Brain microvascular endothelial cell (primary cell): ENCODE results near the gene LRRC26.

ENCODE experiments used
- DNase-seq: peaks from one replicate; pipeline ENCODE4 v3.0.0-alpha.2; 2020
- H3K27ac ChIP-seq: fragments of 250-450 bp; sonication (Bioruptor Pico); 2 replicates; pipeline ENCODE4 v1.5.1; 2020; ENCODE audit warnings: mild to moderate bottlenecking, moderate library complexity
- H3K27me3 ChIP-seq: fragments of 250-450 bp; sonication (Bioruptor Pico); replicated peaks from 2 replicates; pipeline ENCODE4 v1.5.1; 2020; ENCODE audit warnings: mild to moderate bottlenecking
- H3K36me3 ChIP-seq: fragments of 250-450 bp; sonication (Bioruptor Pico); replicated peaks from 2 replicates; pipeline ENCODE4 v1.5.1; 2020; ENCODE audit warnings: mild to moderate bottlenecking
- H3K4me3 ChIP-seq: 2 replicates; pipeline ENCODE4 v1.5.1; 2011; ENCODE audit warnings: low read depth, mild to moderate bottlenecking, control low read depth, low read length, moderate library complexity
- in situ Hi-C: cut with HindIII; loops from 2 replicates; pipeline ENCODE4 v1.10.0; 2017; ENCODE audit warnings: low sequenced_read_pairs, low pct_ligation_motif_present
- TF ChIP-seq, protein P1 (sequence below): IDR thresholded peaks from 2 replicates; pipeline ENCODE4 v1.5.1; 2011; ENCODE audit warnings: low read depth, mild to moderate bottlenecking, moderate library complexity, low read length, control low read depth, inconsistent platforms; ENCODE audit errors: missing control alignments

The LRRC26 gene

DNA sequence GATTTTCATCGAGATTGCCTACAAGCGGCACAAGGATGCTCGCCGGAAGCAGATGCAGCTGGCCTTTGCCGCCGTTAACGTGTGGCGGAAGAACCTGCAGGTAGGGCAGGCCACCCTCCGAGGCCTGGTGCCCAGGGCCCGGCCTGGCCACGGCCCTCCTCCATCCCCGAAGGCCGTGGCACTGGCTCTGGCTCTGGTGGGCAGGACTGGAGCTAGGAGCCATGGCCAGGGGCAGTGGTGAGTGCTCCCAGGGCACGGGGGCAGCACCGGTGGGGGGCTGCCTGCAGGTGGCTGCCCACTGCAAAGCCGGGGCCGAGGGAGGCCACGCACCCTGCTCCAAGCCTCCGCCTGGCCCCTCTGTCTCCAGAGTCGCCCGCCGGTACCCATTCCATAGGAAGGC lies 6.0 kb downstream of the LRRC26 start:
- no peak overlapping the region for H3K27ac ChIP-seq
- no peaks in the 10 kb centered on the region for H3K36me3 ChIP-seq
- TF ChIP-seq, protein P1, sequence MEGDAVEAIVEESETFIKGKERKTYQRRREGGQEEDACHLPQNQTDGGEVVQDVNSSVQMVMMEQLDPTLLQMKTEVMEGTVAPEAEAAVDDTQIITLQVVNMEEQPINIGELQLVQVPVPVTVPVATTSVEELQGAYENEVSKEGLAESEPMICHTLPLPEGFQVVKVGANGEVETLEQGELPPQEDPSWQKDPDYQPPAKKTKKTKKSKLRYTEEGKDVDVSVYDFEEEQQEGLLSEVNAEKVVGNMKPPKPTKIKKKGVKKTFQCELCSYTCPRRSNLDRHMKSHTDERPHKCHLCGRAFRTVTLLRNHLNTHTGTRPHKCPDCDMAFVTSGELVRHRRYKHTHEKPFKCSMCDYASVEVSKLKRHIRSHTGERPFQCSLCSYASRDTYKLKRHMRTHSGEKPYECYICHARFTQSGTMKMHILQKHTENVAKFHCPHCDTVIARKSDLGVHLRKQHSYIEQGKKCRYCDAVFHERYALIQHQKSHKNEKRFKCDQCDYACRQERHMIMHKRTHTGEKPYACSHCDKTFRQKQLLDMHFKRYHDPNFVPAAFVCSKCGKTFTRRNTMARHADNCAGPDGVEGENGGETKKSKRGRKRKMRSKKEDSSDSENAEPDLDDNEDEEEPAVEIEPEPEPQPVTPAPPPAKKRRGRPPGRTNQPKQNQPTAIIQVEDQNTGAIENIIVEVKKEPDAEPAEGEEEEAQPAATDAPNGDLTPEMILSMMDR = no peak
- in situ Hi-C loops = no loop called here
- DNase-seq = no peak
- H3K4me3 ChIP-seq = no peak overlapping the region
- H3K27me3 ChIP-seq = peaks cover 79% of the 10 kb centered on the region

- peak overlapping the region; percentile 12 for H3K4me3 ChIP-seq
- DNase-seq = no peak
- H3K27ac ChIP-seq = no peak overlapping the region
- TF ChIP-seq, protein P1 = no peak
- H3K36me3 ChIP-seq = no peaks in the 10 kb centered on the region
- H3K27me3 ChIP-seq = peaks cover 79% of the 10 kb centered on the region
- in situ Hi-C loops = no loop called here
Observed at GRCh38 chr9:137163365-137163715, 6.5 kb downstream of the LRRC26 start.

DNA sequence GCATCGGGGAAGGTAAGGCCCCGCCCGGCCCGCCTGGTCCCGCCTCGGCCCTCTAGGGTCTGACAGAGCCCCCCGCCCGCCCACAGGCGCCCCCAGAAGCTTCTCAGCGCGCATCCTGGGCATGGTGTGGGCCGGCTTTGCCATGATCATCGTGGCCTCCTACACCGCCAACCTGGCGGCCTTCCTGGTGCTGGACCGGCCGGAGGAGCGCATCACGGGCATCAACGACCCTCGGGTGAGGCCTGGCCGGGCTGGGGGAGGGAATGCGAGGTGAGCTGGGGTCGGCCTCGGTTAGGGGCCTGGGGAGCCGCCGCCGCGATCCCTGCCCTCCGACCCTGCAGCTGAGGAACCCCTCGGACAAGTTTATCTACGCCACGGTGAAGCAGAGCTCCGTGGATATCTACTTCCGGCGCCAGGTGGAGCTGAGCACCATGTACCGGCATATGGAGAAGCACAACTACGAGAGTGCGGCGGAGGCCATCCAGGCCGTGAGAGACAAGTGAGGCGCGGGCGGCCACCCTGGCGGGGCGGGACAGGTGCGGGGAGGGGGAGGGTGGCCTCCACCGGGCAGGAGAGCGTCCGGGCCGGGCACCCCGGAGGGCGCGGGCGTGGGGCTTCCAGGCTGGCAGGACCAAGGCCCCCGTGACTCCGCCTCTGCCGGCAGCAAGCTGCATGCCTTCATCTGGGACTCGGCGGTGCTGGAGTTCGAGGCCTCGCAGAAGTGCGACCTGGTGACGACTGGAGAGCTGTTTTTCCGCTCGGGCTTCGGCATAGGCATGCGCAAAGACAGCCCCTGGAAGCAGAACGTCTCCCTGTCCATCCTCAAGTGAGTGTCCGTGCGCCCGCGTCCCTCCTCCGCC lies 7.1 kb downstream of the LRRC26 start:
- H3K4me3 ChIP-seq = peak overlapping the region; percentile 12
- H3K27me3 ChIP-seq = peaks cover 73% of the 10 kb centered on the region
- TF ChIP-seq, protein P1 = no peak
- peak; percentile 13 for DNase-seq
- in situ Hi-C loops = no loop called here
- no peaks in the 10 kb centered on the region for H3K36me3 ChIP-seq
- no peak overlapping the region for H3K27ac ChIP-seq

DNA sequence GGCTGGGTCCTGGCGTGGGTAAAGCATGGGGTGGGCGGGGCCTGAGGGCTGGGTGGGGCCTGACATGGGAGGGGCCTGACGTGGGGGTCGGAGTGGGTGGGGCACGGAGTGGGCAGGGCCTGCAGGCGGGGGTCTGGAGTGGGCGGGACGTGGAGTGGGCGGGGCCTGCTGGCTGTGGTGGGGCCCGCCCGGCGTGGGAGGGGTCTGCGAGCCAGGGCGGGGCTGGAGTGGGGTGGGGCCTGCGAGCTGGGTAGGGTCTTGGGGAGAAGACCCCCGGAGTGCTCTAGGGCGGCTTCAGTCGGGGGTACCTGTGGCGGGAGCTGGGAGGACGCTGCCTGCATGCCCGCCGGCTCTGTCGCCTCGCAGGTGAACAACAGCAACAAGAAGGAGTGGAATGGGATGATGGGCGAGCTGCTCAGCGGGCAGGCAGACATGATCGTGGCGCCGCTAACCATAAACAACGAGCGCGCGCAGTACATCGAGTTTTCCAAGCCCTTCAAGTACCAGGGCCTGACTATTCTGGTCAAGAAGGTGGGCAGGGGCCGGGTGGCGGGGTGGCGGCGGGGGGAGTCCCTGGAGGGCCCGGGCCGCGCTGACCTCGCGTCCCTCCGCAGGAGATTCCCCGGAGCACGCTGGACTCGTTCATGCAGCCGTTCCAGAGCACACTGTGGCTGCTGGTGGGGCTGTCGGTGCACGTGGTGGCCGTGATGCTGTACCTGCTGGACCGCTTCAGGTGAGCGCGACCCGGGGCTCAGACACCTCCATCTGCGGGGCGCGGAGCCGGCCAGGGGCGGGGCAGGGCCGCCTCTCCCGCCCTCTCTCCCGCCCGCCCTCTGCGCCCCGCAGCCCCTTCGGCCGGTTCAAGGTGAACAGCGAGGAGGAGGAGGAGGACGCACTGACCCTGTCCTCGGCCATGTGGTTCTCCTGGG lies 8.0 kb downstream of the LRRC26 start:
- no peak for DNase-seq
- H3K4me3 ChIP-seq = no peak overlapping the region
- H3K36me3 ChIP-seq = no peaks in the 10 kb centered on the region
- peaks cover 66% of the 10 kb centered on the region for H3K27me3 ChIP-seq
- TF ChIP-seq, protein P1 = no peak
- no peak overlapping the region for H3K27ac ChIP-seq
- in situ Hi-C loops = no loop called here

- no peak for DNase-seq
- H3K4me3 ChIP-seq = no peak overlapping the region
- TF ChIP-seq, protein P1 = no peak
- H3K36me3 ChIP-seq = no peaks in the 10 kb centered on the region
- H3K27ac ChIP-seq = no peak overlapping the region
- peaks cover 57% of the 10 kb centered on the region for H3K27me3 ChIP-seq
- in situ Hi-C loops = no loop called here
Observed at GRCh38 chr9:137160716-137161557, 8.9 kb downstream of the LRRC26 start.
